Measurements from ENCODE around the gene SCYL2. TPM values are rescaled to one million over a fixed set of nuclear protein-coding genes. Genes with fewer than 3 reads are reported as not detected.
"Not testable (repeated sequence)": the region's sequence is repeated elsewhere in the genome, so short reads cannot be mapped to it uniquely, and the experiment has no call there.

SCYL2 gene, protein sequence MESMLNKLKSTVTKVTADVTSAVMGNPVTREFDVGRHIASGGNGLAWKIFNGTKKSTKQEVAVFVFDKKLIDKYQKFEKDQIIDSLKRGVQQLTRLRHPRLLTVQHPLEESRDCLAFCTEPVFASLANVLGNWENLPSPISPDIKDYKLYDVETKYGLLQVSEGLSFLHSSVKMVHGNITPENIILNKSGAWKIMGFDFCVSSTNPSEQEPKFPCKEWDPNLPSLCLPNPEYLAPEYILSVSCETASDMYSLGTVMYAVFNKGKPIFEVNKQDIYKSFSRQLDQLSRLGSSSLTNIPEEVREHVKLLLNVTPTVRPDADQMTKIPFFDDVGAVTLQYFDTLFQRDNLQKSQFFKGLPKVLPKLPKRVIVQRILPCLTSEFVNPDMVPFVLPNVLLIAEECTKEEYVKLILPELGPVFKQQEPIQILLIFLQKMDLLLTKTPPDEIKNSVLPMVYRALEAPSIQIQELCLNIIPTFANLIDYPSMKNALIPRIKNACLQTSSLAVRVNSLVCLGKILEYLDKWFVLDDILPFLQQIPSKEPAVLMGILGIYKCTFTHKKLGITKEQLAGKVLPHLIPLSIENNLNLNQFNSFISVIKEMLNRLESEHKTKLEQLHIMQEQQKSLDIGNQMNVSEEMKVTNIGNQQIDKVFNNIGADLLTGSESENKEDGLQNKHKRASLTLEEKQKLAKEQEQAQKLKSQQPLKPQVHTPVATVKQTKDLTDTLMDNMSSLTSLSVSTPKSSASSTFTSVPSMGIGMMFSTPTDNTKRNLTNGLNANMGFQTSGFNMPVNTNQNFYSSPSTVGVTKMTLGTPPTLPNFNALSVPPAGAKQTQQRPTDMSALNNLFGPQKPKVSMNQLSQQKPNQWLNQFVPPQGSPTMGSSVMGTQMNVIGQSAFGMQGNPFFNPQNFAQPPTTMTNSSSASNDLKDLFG
- polyA plus RNA-seq (2012; ENCODE audit: insufficient read depth, insufficient read length, low read depth): 20.2 TPM

DNA sequence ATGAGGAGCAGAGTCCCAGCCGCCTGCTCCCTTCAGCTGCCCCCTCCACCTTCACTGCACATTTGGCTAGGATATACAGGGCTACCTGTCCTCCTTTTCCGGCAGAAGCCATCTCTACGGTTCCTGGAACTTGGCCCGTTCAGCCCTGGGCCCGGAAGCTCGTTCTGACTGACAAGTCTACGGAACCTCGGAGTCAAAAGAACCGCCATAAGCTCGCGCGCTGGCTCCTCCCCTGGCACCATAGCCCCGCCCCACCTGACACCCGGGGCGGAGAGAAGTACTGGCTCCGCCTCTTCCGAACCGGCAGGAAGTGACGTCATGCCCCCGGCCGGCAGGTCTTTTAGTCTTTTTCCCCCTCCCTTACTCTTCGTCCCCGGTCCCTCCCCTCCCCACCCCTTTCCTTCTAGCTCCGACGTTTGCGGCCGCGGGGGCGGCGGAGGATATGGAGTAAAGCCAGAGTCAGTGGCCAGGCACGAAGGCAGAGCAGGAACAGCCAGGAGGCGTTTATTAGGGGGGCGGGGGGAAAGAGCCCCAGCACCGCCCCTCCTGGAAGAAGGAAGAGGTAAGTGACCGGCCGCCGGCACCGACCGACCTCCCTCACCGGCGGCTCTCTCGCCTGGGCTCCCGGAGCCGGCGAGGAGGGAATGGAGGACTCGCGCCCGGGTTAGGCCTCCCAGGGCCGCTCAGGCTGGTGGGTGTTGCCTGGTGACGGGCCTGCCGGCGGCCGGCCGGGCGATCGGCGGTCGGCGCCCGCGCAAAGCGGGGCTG lies at the start of gene SCYL2, which contains the start of gene DEPDC4:
Gene SCYL2 (plus strand): TSS at position 343 of the 768 bp plus-strand sequence. CDS start 15,794 bp downstream, outside the sequence.
Gene DEPDC4 (minus strand): TSS at position 245 of the 768 bp plus-strand sequence. CDS start 3 bp downstream, at position 242.
- DNase-seq: peak; percentile 95
- Histone ChIP-seq H3K36me3 (no peaks in the 10 kb centered on the region), H3K27me3 (no peaks in the 10 kb centered on the region), H3K4me1 (no peaks in the 10 kb centered on the region), H3K4me3 (ENCODE audit: low read depth, low read length) (peak within 1 kb of the TSS; percentile 92), H3K9me3 (no peaks in the 10 kb centered on the region)
- TF ChIP-seq, protein P1, sequence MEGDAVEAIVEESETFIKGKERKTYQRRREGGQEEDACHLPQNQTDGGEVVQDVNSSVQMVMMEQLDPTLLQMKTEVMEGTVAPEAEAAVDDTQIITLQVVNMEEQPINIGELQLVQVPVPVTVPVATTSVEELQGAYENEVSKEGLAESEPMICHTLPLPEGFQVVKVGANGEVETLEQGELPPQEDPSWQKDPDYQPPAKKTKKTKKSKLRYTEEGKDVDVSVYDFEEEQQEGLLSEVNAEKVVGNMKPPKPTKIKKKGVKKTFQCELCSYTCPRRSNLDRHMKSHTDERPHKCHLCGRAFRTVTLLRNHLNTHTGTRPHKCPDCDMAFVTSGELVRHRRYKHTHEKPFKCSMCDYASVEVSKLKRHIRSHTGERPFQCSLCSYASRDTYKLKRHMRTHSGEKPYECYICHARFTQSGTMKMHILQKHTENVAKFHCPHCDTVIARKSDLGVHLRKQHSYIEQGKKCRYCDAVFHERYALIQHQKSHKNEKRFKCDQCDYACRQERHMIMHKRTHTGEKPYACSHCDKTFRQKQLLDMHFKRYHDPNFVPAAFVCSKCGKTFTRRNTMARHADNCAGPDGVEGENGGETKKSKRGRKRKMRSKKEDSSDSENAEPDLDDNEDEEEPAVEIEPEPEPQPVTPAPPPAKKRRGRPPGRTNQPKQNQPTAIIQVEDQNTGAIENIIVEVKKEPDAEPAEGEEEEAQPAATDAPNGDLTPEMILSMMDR (IDR thresholded peaks at IDR 0.05; ENCODE audit: low read depth, low read length): no peak

DNA sequence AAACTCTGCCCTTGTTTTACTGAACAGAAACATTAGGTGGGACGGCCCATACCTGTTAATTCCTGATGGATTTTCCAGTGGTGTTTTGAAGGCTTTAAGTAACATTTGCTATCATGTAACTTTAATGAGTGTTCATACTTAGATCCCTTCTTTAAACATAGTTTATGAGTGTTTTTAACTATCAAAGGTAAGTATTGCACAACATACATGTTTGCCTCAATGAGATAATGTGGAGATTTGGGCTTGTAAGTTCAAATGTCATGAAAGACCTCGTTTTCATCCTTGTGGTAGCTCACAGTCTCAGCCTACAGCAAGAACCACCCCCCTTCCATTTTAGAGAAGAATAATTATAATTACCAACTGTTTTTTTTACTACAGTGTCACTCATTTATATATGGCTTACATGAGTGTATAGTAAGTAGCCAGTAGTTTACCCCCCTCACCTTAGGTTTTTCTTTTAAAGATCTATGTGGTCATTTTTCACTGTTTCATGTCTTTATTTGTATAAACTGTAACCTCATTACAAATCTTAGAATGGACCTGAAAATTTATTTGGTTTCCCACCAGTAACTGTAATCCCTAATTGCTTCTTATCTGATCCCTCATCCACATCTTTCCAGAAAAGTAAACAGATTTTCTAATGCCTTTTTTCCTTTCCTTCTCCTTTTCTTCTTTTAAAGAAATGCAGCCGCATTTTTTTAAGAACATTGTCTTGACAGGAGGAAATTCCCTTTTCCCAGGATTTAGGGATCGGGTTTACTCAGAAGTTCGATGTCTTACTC lies 47.5 kb upstream of the SCYL2 start:
- no peaks in the 10 kb centered on the region for H3K9me3 ChIP-seq
- TF ChIP-seq, protein P1 (IDR thresholded peaks at IDR 0.05; ENCODE audit: low read depth, low read length): no peak
- peaks cover 22% of the 10 kb centered on the region for H3K36me3 ChIP-seq
- no peaks in the 10 kb centered on the region for H3K27me3 ChIP-seq
- DNase-seq: no peak
- H3K4me1 ChIP-seq: no peaks in the 10 kb centered on the region
- no peak overlapping the region for H3K4me3 ChIP-seq (ENCODE audit: low read depth, low read length)

DNA sequence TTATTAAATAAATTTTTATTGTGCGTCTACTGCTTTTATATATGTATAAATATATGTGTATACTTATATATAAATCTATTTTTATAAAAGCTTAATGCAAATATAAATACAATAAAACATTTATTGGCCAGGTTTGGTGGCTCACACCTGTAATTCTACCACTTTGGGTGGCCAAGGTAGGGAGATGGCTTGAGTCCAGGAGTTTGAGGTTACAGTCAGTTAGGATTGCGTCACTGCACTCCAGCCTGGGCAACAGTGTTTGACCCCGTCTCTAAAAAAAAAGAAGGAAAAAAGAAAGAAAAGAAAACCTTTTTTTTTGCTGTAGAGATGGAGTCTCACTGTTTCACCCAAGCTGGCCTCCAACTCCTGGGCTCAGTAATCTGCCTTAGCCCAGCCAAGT lies 45.5 kb upstream of the SCYL2 start:
- Histone ChIP-seq H3K4me3 (ENCODE audit: low read depth, low read length) (no peak overlapping the region), H3K4me1 (no peaks in the 10 kb centered on the region), H3K9me3 (no peaks in the 10 kb centered on the region), H3K27me3 (no peaks in the 10 kb centered on the region), H3K36me3 (peaks cover 15% of the 10 kb centered on the region)
- DNase-seq: no peak
- TF ChIP-seq, protein P1 (IDR thresholded peaks at IDR 0.05; ENCODE audit: low read depth, low read length): no peak

DNA sequence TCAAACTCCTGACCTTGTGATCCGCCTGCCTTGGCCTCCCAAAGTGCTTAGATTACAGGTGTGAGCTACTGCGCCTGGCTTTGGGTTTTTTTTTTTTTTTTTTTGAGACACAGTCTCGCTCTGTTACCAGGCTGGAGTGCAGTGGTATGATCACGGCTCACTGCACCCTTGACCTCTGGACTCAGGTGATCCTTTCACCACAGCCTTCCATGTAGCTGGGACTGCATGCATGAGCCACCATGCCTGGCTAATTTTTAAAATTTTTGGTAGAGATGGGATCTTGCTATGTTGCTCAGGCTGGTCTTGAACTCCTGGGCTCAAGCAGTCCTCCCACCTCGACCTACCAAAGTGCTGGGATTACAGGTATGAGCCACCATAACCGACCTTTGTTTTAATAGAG lies 44.8 kb upstream of the SCYL2 start:
- not testable (repeated sequence) for H3K9me3 ChIP-seq; DNase-seq; H3K27me3 ChIP-seq; H3K4me3 ChIP-seq (ENCODE audit: low read depth, low read length); H3K4me1 ChIP-seq
- peaks cover 15% of the 10 kb centered on the region for H3K36me3 ChIP-seq

DNA sequence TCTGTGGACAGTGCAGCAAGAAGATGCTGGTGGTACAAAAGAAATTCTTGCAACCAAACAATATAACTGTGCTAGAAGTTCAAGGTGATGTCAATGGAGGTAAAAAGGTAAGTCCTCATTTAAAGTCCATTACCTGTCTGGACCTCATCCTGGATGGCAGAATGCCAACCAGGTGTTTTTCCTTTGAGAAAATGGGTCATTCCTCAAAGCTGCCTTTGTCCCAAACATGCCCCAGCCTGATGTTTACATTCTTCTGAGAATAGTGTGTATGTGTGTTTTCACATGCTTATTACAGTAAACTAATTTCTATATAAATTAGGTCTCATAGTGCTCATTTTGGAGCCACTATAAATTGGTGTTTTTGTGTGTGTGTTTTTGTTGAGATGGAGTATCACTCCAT lies 41.5 kb upstream of the SCYL2 start:
- H3K27me3 ChIP-seq: no peaks in the 10 kb centered on the region
- TF ChIP-seq, protein P1 (IDR thresholded peaks at IDR 0.05; ENCODE audit: low read depth, low read length): no peak
- no peaks in the 10 kb centered on the region for H3K9me3 ChIP-seq
- DNase-seq: no peak
- H3K4me3 ChIP-seq (ENCODE audit: low read depth, low read length): no peak overlapping the region
- no peaks in the 10 kb centered on the region; the same call in none of the 2 replicates for H3K36me3 ChIP-seq
- no peaks in the 10 kb centered on the region for H3K4me1 ChIP-seq

Measured in BE2C (cell line).